Amniotic stem cell (primary cell): ENCODE results near the gene C6orf89.
"Not testable (repeated sequence)": the region's sequence is repeated elsewhere in the genome, so short reads cannot be mapped to it uniquely, and the experiment has no call there.

Experiments
- DNase-seq: peaks from one replicate; lab custom pipeline; 2025; lab: John Stamatoyannopoulos, UW

The C6orf89 gene

GRCh38 chr6:36949076-36949475 is 63.3 kb downstream of the C6orf89 start:
- DNase-seq: not testable (repeated sequence)

- DNase-seq: no peak
These were observed 63.9 kb downstream of the C6orf89 start for GRCh38 chr6:36949636-36950035.

GRCh38 chr6:36953931-36954261 is 68.1 kb downstream of the C6orf89 start:
- DNase-seq: no peak

- no peak for DNase-seq
These were observed 68.6 kb downstream of the C6orf89 start, which contains the start of gene PI16 for GRCh38 chr6:36954262-36954931. Gene PI16 (plus strand): TSS chr6:36954738. CDS start chr6:36954761, 23 bp downstream.

GRCh38 chr6:36955136-36955535 is 69.4 kb downstream of the C6orf89 start:
- no peak for DNase-seq

GRCh38 chr6:36955671-36956445 is 70.1 kb downstream of the C6orf89 start:
- no peak for DNase-seq

GRCh38 chr6:36956446-36956820 is 70.7 kb downstream of the C6orf89 start:
- no peak for DNase-seq

- no peak for DNase-seq
These were observed 72.1 kb downstream of the C6orf89 start for GRCh38 chr6:36957773-36958271.

- no peak for DNase-seq
These were observed 73.2 kb downstream of the C6orf89 start for GRCh38 chr6:36958775-36959554.

GRCh38 chr6:36959555-36960250 is 74.0 kb downstream of the C6orf89 start:
- no peak for DNase-seq

- DNase-seq: no peak
These were observed 76.0 kb downstream of the C6orf89 start for GRCh38 chr6:36961441-36962435.

- no peak for DNase-seq
These were observed 77.1 kb downstream of the C6orf89 start for GRCh38 chr6:36962874-36963273.

GRCh38 chr6:36963451-36964290 is 77.9 kb downstream of the C6orf89 start:
- no peak for DNase-seq

- DNase-seq: no peak
These were observed 78.6 kb downstream of the C6orf89 start for GRCh38 chr6:36964349-36964748.

- no peak for DNase-seq
These were observed 79.2 kb downstream of the C6orf89 start for GRCh38 chr6:36964908-36965307.

- no peak for DNase-seq
These were observed 81.5 kb downstream of the C6orf89 start for GRCh38 chr6:36967301-36967700.

- DNase-seq: no peak
These were observed 82.0 kb downstream of the C6orf89 start for GRCh38 chr6:36967757-36968156.

GRCh38 chr6:36968266-36968977 is 82.7 kb downstream of the C6orf89 start:
- DNase-seq: no peak

GRCh38 chr6:36969240-36969691 is 83.5 kb downstream of the C6orf89 start:
- no peak for DNase-seq
